Loucy (cell line): ENCODE data around the gene ST8SIA5.

Source experiments
- H2AFZ ChIP-seq: fragments of 200-600 bp; sonication (generic); 2 replicates; pipeline ENCODE4 v1.6.0; 2016; ENCODE audit warnings: antibody characterized with exemption, mild to moderate bottlenecking, low read length, moderate library complexity
- H3F3A ChIP-seq: fragments of 200-600 bp; 2 replicates; pipeline ENCODE4 v1.6.0; 2016; ENCODE audit warnings: antibody characterized with exemption, low read depth, mild to moderate bottlenecking
- H3K27me3 ChIP-seq: fragments of 200-600 bp; sonication (generic); 2 replicates; pipeline ENCODE4 v1.6.1; 2014; ENCODE audit warnings: low read length, mild to moderate bottlenecking; ENCODE audit not compliant: insufficient read depth, poor library complexity, severe bottlenecking
- H3K36me3 ChIP-seq: fragments of 200-600 bp; sonication (generic); 2 replicates; pipeline ENCODE4 v1.6.1; 2016; ENCODE audit warnings: low read length; ENCODE audit not compliant: insufficient read depth
- H3K4me1 ChIP-seq: fragments of 200-600 bp; sonication (generic); 2 replicates; pipeline ENCODE4 v1.5.1; 2014; ENCODE audit warnings: low read length, mild to moderate bottlenecking; ENCODE audit not compliant: insufficient read depth, poor library complexity, severe bottlenecking
- H3K4me2 ChIP-seq: fragments of 200-600 bp; sonication (generic); 2 replicates; pipeline ENCODE4 v1.6.0; 2014; ENCODE audit warnings: antibody characterized with exemption, low read length, low read depth, mild to moderate bottlenecking; ENCODE audit not compliant: poor library complexity, severe bottlenecking
- H3K4me3 ChIP-seq: fragments of 200-600 bp; sonication (generic); 2 replicates; pipeline ENCODE4 v1.5.1; 2014; ENCODE audit warnings: low read length, mild to moderate bottlenecking, mixed read lengths; ENCODE audit not compliant: poor library complexity, severe bottlenecking
- H3K79me2 ChIP-seq: fragments of 200-600 bp; sonication (generic); 2 replicates; pipeline ENCODE4 v1.6.1; 2014; ENCODE audit warnings: low read length; ENCODE audit not compliant: insufficient read depth
- H3K9ac ChIP-seq: fragments of 200-600 bp; sonication (generic); 2 replicates; pipeline ENCODE4 v1.6.0; 2014; ENCODE audit warnings: mild to moderate bottlenecking, low read depth, low read length, moderate library complexity; ENCODE audit not compliant: poor library complexity, severe bottlenecking
- H3K9me2 ChIP-seq: fragments of 200-600 bp; sonication (generic); replicated peaks from 2 replicates; pipeline ENCODE4 v1.6.1; 2016; ENCODE audit warnings: low read depth, low read length, mixed read lengths
- H3K9me3 ChIP-seq: fragments of 200-600 bp; sonication (generic); 2 replicates; pipeline ENCODE4 v1.6.1; 2014; ENCODE audit warnings: mild to moderate bottlenecking, antibody characterized with exemption, low read length, low read depth; ENCODE audit not compliant: insufficient read depth
- H4K20me1 ChIP-seq: fragments of 200-600 bp; sonication (generic); 2 replicates; pipeline ENCODE4 v1.6.0; 2014; ENCODE audit warnings: antibody characterized with exemption, low read length, mild to moderate bottlenecking; ENCODE audit not compliant: insufficient read depth, poor library complexity, severe bottlenecking
- CTCF ChIP-seq: fragments of 200-600 bp; sonication (generic); conservative IDR thresholded peaks from 2 replicates; pipeline ENCODE4 v1.5.1; 2014; ENCODE audit warnings: mild to moderate bottlenecking, antibody characterized with exemption, low read length
- EZH2phosphoT487 ChIP-seq: fragments of 200-600 bp; IDR thresholded peaks from 2 replicates; pipeline ENCODE4 v1.6.1; 2018; ENCODE audit warnings: antibody characterized with exemption, mild to moderate bottlenecking, moderate library complexity, borderline replicate concordance

Gene ST8SIA5

GRCh38 chr18:46646468-46646867 lies 110.4 kb downstream of the ST8SIA5 start:
- H3K4me3 ChIP-seq = no peak overlapping the region
- no peaks in the 10 kb centered on the region for H3K36me3 ChIP-seq
- H3K27me3 ChIP-seq = no peaks in the 10 kb centered on the region
- no peaks in the 10 kb centered on the region for H3K9me3 ChIP-seq
- H3K9me2 ChIP-seq = no peaks in the 10 kb centered on the region
- no peaks in the 10 kb centered on the region for H3F3A ChIP-seq
- H3K9ac ChIP-seq = no peak overlapping the region
- no peak overlapping the region for H2AFZ ChIP-seq
- H4K20me1 ChIP-seq = no peaks in the 10 kb centered on the region
- TF ChIP-seq EZH2phosphoT487 = no peak
- TF ChIP-seq CTCF = no peak
- H3K4me1 ChIP-seq = no peaks in the 10 kb centered on the region
- no peaks in the 10 kb centered on the region for H3K79me2 ChIP-seq
- no peak overlapping the region for H3K4me2 ChIP-seq

DNA sequence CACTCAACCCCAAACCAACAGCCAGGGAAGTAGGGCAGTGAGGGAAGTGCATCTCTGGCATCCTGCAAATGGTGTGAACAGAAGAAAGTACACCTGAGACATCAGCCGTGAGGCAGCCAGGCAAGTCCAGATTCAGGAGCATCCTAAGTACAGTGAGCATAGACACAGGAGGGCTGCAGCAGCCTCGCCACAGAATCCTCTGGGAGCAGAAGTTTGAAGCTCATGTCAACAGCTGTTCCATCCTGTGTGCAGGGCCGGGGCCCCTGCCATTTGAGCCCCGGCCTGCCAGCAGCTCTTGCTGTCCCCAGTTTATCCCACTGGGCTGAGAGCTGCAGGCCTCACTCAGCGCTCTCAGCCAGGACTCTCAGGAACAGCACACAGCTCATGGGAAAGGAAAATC lies 114.3 kb downstream of the ST8SIA5 start:
- Histone ChIP-seq H3F3A (no peaks in the 10 kb centered on the region), H4K20me1 (no peaks in the 10 kb centered on the region), H3K79me2 (no peaks in the 10 kb centered on the region), H3K4me3 (no peak overlapping the region), H3K9me3 (no peaks in the 10 kb centered on the region), H3K27me3 (no peaks in the 10 kb centered on the region), H3K9me2 (no peaks in the 10 kb centered on the region), H3K4me2 (no peak overlapping the region), H3K4me1 (no peaks in the 10 kb centered on the region), H3K9ac (no peak overlapping the region), H2AFZ (no peak overlapping the region), H3K36me3 (no peaks in the 10 kb centered on the region)
- no peak for TF ChIP-seq EZH2phosphoT487
- no peak for TF ChIP-seq CTCF

DNA sequence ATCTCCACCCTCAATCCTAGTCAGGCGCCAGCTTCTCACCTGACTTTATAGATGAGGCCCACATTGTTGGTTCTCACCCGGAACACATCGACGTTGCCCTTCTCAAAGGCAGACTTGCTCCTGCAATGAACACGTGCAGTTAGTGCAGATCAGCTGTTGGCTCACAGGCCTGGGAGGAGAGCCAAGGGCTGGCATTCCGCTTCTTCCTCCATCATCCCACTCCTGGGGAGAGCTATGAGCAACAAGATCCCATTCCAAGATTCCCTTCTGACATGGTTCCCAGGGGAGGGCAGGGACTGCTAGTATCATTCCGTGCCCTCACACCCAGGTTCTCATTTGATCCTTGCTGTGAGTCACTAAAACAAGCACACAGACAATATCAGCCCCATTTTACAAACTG lies 114.9 kb downstream of the ST8SIA5 start:
- no peaks in the 10 kb centered on the region for H3F3A ChIP-seq
- H3K9me3 ChIP-seq = no peaks in the 10 kb centered on the region
- H4K20me1 ChIP-seq = no peaks in the 10 kb centered on the region
- H3K79me2 ChIP-seq = no peaks in the 10 kb centered on the region
- H3K27me3 ChIP-seq = no peaks in the 10 kb centered on the region
- H3K9ac ChIP-seq = no peak overlapping the region
- H3K9me2 ChIP-seq = no peaks in the 10 kb centered on the region
- H2AFZ ChIP-seq = no peak overlapping the region
- no peak for TF ChIP-seq CTCF
- TF ChIP-seq EZH2phosphoT487 = no peak
- no peaks in the 10 kb centered on the region for H3K4me1 ChIP-seq
- H3K4me2 ChIP-seq = no peak overlapping the region
- no peak overlapping the region for H3K4me3 ChIP-seq
- H3K36me3 ChIP-seq = no peaks in the 10 kb centered on the region
